T-cell (primary cell): ENCODE data around the gene GLCE. TPM values are rescaled to one million over a fixed set of nuclear protein-coding genes. Genes with fewer than 3 reads are reported as not detected.

Source experiments
- ATAC-seq, 4 experiments: fragments of 200-7000 bp in 3 of 4; fragments of 150-1000 bp in 1 of 4; cut with Tn5 transposase; replicated peaks in 1 of 4; 1 replicate in 3 of 4; 2 replicates in 1 of 4; pipeline ENCODE4 v1.10.0; 2021; ENCODE audit warnings: moderate library complexity in 3 of 4, mild to moderate bottlenecking in 2 of 4, moderate number of reproducible peaks in 1 of 4
- CTCF ChIA-PET, 2 donors: fragments of 300-600 bp; sonication (Branson Sonifier 250); formaldehyde crosslinking; loops; one replicate each; lab custom pipeline; 2022; ENCODE audit warnings: antibody characterized with exemption in 2 of 2; lab: Charles Lee
- POLR2A ChIA-PET, 2 donors: fragments of 300-600 bp; sonication (Branson Sonifier 250); formaldehyde crosslinking; loops; one replicate each; lab custom pipeline; 2022; ENCODE audit warnings: antibody characterized with exemption in 2 of 2; lab: Charles Lee
- DNase-seq, 35 experiments: peaks; one replicate each; pipeline versions ENCODE4 v3.0.0 to v3.0.0-alpha.2; 2013 to 2023
- H3K27ac ChIP-seq: one replicate; pipeline ENCODE4 v1.5.1; 2013; ENCODE audit warnings: low read length
- H3K27me3 ChIP-seq, 2 experiments: replicated peaks in 1 of 2; 1 replicate in 1 of 2; 2 replicates in 1 of 2; pipeline versions ENCODE4 v1.6.1 to v1.7.0; 2013; ENCODE audit warnings: low read length in 1 of 2, mixed read lengths in 1 of 2; ENCODE audit not compliant: control insufficient read depth in 2 of 2, insufficient read depth in 2 of 2; ENCODE audit errors: extremely low read depth in 1 of 2
- H3K36me3 ChIP-seq, 2 donors: 1 replicate in 1 of 2; 2 replicates in 1 of 2; pipeline versions ENCODE4 v1.6.1 to v1.7.0; 2013; ENCODE audit warnings: low read length in 1 of 2; ENCODE audit not compliant: control insufficient read depth in 2 of 2, insufficient read depth in 1 of 2; ENCODE audit errors: extremely low read depth in 1 of 2
- H3K4me1 ChIP-seq, 2 experiments: 1 replicate in 1 of 2; 2 replicates in 1 of 2; pipeline versions ENCODE4 v1.6.1 to v1.7.0; 2013; ENCODE audit warnings: low read length in 2 of 2, mixed read lengths in 1 of 2; ENCODE audit not compliant: insufficient read depth in 2 of 2, control insufficient read depth in 1 of 2; ENCODE audit errors: extremely low read depth in 1 of 2
- H3K4me3 ChIP-seq, 2 donors: 1 replicate in 1 of 2; 2 replicates in 1 of 2; pipeline versions ENCODE4 v1.5.1 to v1.7.0; 2013; ENCODE audit warnings: mild to moderate bottlenecking in 2 of 2, low read length in 1 of 2, moderate library complexity in 1 of 2; ENCODE audit not compliant: control insufficient read depth in 1 of 2; ENCODE audit errors: extremely low read depth in 1 of 2
- H3K9me3 ChIP-seq: 2 replicates; pipeline ENCODE4 v1.7.0; 2013
- H3K27ac Mint-ChIP-seq, 2 donors: one replicate each; pipeline ENCODE4 v1.8.0; 2020 to 2021; ENCODE audit warnings: mild to moderate bottlenecking in 2 of 2, mixed read lengths in 2 of 2
- H3K27me3 Mint-ChIP-seq, 2 donors: one replicate each; pipeline ENCODE4 v1.8.0; 2021 to 2022; ENCODE audit warnings: mixed read lengths in 2 of 2
- H3K36me3 Mint-ChIP-seq: one replicate; pipeline ENCODE4 v1.8.0; 2021; ENCODE audit warnings: mixed read lengths
- H3K4me1 Mint-ChIP-seq, 3 donors: one replicate each; pipeline ENCODE4 v1.8.0; 2020 to 2022; ENCODE audit warnings: mixed read lengths in 3 of 3, mild to moderate bottlenecking in 1 of 3
- H3K4me3 Mint-ChIP-seq, 3 donors: one replicate each; pipeline ENCODE4 v1.8.0; 2020 to 2022; ENCODE audit warnings: mild to moderate bottlenecking in 3 of 3, mixed read lengths in 3 of 3, moderate library complexity in 3 of 3
- H3K9me3 Mint-ChIP-seq, 3 donors: one replicate each; pipeline ENCODE4 v1.8.0; 2020 to 2022; ENCODE audit warnings: mixed read lengths in 3 of 3
- WGBS: methylation state at CpG from one replicate; pipeline ENCODE4 v1.1.5; 2013; ENCODE audit warnings: missing lambda C conversion rate; ENCODE audit not compliant: insufficient coverage; 5-methylcytosine and 5-hydroxymethylcytosine counted together
- total RNA-seq, 35 experiments: library from RNA in 6 of 35; stranded (reverse) in 6 of 35; fragments of 120-200 nt in 1 of 35; gene quantifications; one replicate each; pipeline versions ENCODE4 v1.2.1 to v1.2.4 and lab custom pipeline; 2013 to 2026

Gene GLCE
- total RNA-seq, 5 donors from 2014 or later (not counting 1 experiment from before 2014, with no cell fraction given), result 5.1 to 6.6 (median 5.5) TPM

- DNase-seq (no peak), ATAC-seq (no peak)
- no peaks in the 10 kb centered on the region for H3K4me1 ChIP-seq
- no peak overlapping the region for H3K27ac ChIP-seq
- H3K4me3 ChIP-seq, result no peak overlapping the region
- POLR2A ChIA-PET, result no interaction called here
- Mint-ChIP-seq H3K4me3 (no peak overlapping the region), H3K27me3 (peaks cover 5 to 10% of the 10 kb centered on the region in 2 donors), H3K9me3 (no peaks in the 10 kb centered on the region), H3K4me1 (no peaks in the 10 kb centered on the region), H3K27ac (no peak overlapping the region), H3K36me3 (no peaks in the 10 kb centered on the region)
- H3K9me3 ChIP-seq, result no peaks in the 10 kb centered on the region
- CTCF ChIA-PET, result no interaction called here
- H3K27me3 ChIP-seq, result peaks cover 0 to 6% of the 10 kb centered on the region in 2 experiments
- no peaks in the 10 kb centered on the region for H3K36me3 ChIP-seq
- no CpG with 5 or more reads among the region's 5 CpGs for WGBS
Observed at GRCh38 chr15:69280783-69281182, 120.3 kb downstream of the GLCE start.

DNA sequence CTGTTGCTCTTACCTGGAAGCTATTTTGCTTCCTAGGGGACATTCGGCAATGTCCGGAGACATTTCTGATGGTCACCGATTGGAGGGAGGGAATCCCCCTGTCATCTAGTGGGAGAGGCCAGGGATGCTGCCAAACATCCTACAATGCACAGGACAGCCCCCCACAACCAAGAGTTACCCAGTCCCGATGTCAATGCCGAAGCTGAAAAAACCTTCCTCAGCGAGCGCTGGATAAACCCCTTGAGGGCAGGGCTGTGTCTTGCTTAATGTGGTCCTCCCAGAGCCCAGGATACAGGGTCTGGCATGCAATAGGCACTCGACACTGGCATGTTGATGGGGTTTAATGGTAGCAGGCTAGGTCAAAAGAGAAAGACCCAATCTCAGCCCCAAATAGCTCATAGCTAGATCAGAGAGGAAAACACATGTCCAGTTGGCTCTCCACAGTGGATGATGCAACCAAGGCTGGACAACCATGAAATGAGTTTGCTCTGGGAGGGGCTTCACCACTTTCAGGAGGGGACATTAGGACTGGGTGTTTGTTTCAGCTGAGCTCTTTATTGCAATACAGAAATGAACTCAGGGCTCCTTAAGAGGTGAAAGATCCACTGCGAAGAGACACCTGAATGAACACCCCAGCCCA is 121.8 kb downstream of the GLCE start:
- Mint-ChIP-seq H3K4me1 (no peaks in the 10 kb centered on the region), H3K27me3 (peaks cover 3 to 4% of the 10 kb centered on the region in 2 donors), H3K9me3 (no peaks in the 10 kb centered on the region), H3K27ac (no peak overlapping the region), H3K4me3 (no peak overlapping the region), H3K36me3 (no peaks in the 10 kb centered on the region)
- no peak for DNase-seq
- Histone ChIP-seq H3K9me3 (no peaks in the 10 kb centered on the region), H3K27me3 (peaks cover 0 to 6% of the 10 kb centered on the region in 2 experiments), H3K4me3 (no peak overlapping the region), H3K4me1 (no peaks in the 10 kb centered on the region), H3K27ac (no peak overlapping the region), H3K36me3 (no peaks in the 10 kb centered on the region)
- CTCF ChIA-PET, result no interaction called here
- WGBS, result 100% methylated on average over 1 of the region's 9 CpGs
- POLR2A ChIA-PET, result no interaction called here
- no peak for ATAC-seq

GRCh38 chr15:69285834-69286233 is 125.4 kb downstream of the GLCE start:
- no peaks in the 10 kb centered on the region for H3K36me3 Mint-ChIP-seq
- DNase-seq (no peak), ATAC-seq (no peak)
- H3K27ac ChIP-seq, result no peak overlapping the region
- CTCF ChIA-PET, result no interaction called here
- H3K27me3 ChIP-seq, result peaks cover 0 to 3% of the 10 kb centered on the region in 2 experiments
- no peaks in the 10 kb centered on the region for H3K36me3 ChIP-seq
- WGBS, result 96% methylated on average over 11 of the region's 12 CpGs
- no peaks in the 10 kb centered on the region for H3K4me1 Mint-ChIP-seq
- H3K4me1 ChIP-seq, result no peaks in the 10 kb centered on the region
- no peak overlapping the region for H3K4me3 Mint-ChIP-seq
- no peaks in the 10 kb centered on the region for H3K9me3 Mint-ChIP-seq
- POLR2A ChIA-PET, result no interaction called here
- no peak overlapping the region for H3K4me3 ChIP-seq
- no peaks in the 10 kb centered on the region for H3K27me3 Mint-ChIP-seq
- H3K9me3 ChIP-seq, result no peaks in the 10 kb centered on the region
- no peak overlapping the region for H3K27ac Mint-ChIP-seq

DNA sequence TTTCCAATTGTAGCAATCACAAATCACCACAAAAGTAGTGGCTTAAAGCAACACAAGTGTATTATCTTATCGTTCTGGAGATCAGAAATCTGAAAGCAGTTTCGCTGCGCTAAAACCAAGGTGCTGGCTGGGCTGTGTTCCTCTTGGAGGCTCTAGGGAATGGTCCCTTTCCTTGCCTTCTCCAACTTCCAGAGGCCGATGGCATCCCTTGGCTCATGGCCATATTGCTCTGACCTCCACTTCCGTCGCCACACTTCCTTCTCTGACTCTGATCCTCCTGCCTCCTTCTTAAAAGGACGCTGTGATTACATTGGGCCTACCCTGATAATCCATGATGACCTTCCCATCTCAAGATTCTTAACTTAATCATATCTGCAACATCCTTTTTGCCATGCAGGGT is 127.6 kb downstream of the GLCE start:
- Histone ChIP-seq H3K4me3 (no peak overlapping the region), H3K36me3 (no peaks in the 10 kb centered on the region), H3K9me3 (no peaks in the 10 kb centered on the region), H3K27me3 (peaks cover 0 to 3% of the 10 kb centered on the region in 2 experiments), H3K4me1 (no peaks in the 10 kb centered on the region), H3K27ac (no peak overlapping the region)
- ChIA-PET POLR2A (no interaction called here), CTCF (no interaction called here)
- DNase-seq, result no peak
- no peaks in the 10 kb centered on the region for H3K4me1 Mint-ChIP-seq
- no peak for ATAC-seq
- no peaks in the 10 kb centered on the region for H3K36me3 Mint-ChIP-seq
- WGBS, result 94% methylated on average over 6 of the region's 7 CpGs
- H3K27ac Mint-ChIP-seq, result no peak overlapping the region
- H3K27me3 Mint-ChIP-seq, result no peaks in the 10 kb centered on the region
- H3K9me3 Mint-ChIP-seq, result no peaks in the 10 kb centered on the region
- no peak overlapping the region for H3K4me3 Mint-ChIP-seq

GRCh38 chr15:69288531-69289341 is 128.3 kb downstream of the GLCE start:
- Histone ChIP-seq H3K36me3 (no peaks in the 10 kb centered on the region), H3K27me3 (peaks cover 0 to 4% of the 10 kb centered on the region in 2 experiments), H3K27ac (no peak overlapping the region), H3K9me3 (no peaks in the 10 kb centered on the region), H3K4me1 (no peaks in the 10 kb centered on the region), H3K4me3 (no peak overlapping the region)
- Mint-ChIP-seq H3K9me3 (no peaks in the 10 kb centered on the region), H3K36me3 (no peaks in the 10 kb centered on the region), H3K4me3 (no peak overlapping the region), H3K27me3 (peaks cover 0 to under 1% of the 10 kb centered on the region in 2 donors), H3K27ac (no peak overlapping the region), H3K4me1 (no peaks in the 10 kb centered on the region)
- WGBS, result 80% methylated on average over 9 of the region's 11 CpGs
- no peak for DNase-seq
- ChIA-PET POLR2A (no interaction called here), CTCF (no interaction called here)
- no peak for ATAC-seq

GRCh38 chr15:69289342-69290146 is 129.1 kb downstream of the GLCE start:
- POLR2A ChIA-PET, result no interaction called here
- Mint-ChIP-seq H3K36me3 (no peaks in the 10 kb centered on the region), H3K4me3 (no peak overlapping the region), H3K9me3 (no peaks in the 10 kb centered on the region), H3K27ac (no peak overlapping the region), H3K4me1 (no peaks in the 10 kb centered on the region), H3K27me3 (peaks cover 0 to 4% of the 10 kb centered on the region in 2 donors)
- Histone ChIP-seq H3K4me1 (no peaks in the 10 kb centered on the region), H3K27ac (no peak overlapping the region), H3K9me3 (no peaks in the 10 kb centered on the region), H3K4me3 (no peak overlapping the region), H3K27me3 (peaks cover 0 to 5% of the 10 kb centered on the region in 2 experiments), H3K36me3 (no peaks in the 10 kb centered on the region)
- ATAC-seq, result no peak
- no peak for DNase-seq
- 73% methylated on average over 3 of the region's 8 CpGs for WGBS
- CTCF ChIA-PET, result no interaction called here
